H1 (cell line): ENCODE results near the gene FBN2. TPM values are rescaled to one million over a fixed set of nuclear protein-coding genes. Genes with fewer than 3 reads are reported as not detected.

ENCODE experiments used
- CTCF ChIA-PET: fragments of 300-600 bp; sonication (Branson Sonifier 250); formaldehyde crosslinking; loops from one replicate; lab custom pipeline; 2021; ENCODE audit not compliant: partially characterized antibody; lab: Charles Lee
- POLR2A ChIA-PET: fragments of 300-600 bp; sonication (Branson Sonifier 250); formaldehyde crosslinking; loops from one replicate; lab custom pipeline; 2021; ENCODE audit warnings: inconsistent platforms; ENCODE audit not compliant: partially characterized antibody; lab: Charles Lee
- DNase-seq, 2 experiments: peaks; one replicate each; pipeline versions ENCODE4 v3.0.0 to v3.0.0-alpha.2; 2010 to 2022; ENCODE audit warnings: low spot score in 2 of 2, low read depth in 1 of 2, mixed read lengths in 1 of 2
- FAIRE-seq: peaks from 2 replicates; lab custom pipeline; 2011; peaks lifted over from hg19 to GRCh38; lab: Jason Lieb, UNC
- H2AFZ ChIP-seq: 2 replicates; pipeline ENCODE4 v1.8.1; 2012; ENCODE audit warnings: low read length, inconsistent platforms
- H2AK5ac ChIP-seq: 2 replicates; pipeline ENCODE4 v1.6.1; 2013; ENCODE audit warnings: low read depth, low read length
- H2BK120ac ChIP-seq: replicated peaks from 2 replicates; pipeline ENCODE3; 2013; ENCODE audit warnings: low read depth, low read length, inconsistent platforms
- H2BK12ac ChIP-seq: 2 replicates; pipeline ENCODE4 v1.6.1; 2013; ENCODE audit warnings: low read depth, low read length
- H2BK15ac ChIP-seq: 2 replicates; pipeline ENCODE4 v1.6.1; 2013; ENCODE audit warnings: low read length
- H2BK20ac ChIP-seq: 2 replicates; pipeline ENCODE4 v1.6.1; 2013; ENCODE audit warnings: low read length
- H2BK5ac ChIP-seq: 2 replicates; pipeline ENCODE4 v1.6.1; 2013; ENCODE audit warnings: low read depth, low read length
- H3K14ac ChIP-seq: 2 replicates; pipeline ENCODE4 v1.6.1; 2013; ENCODE audit warnings: inconsistent platforms; ENCODE audit not compliant: insufficient read length
- H3K18ac ChIP-seq: 2 replicates; pipeline ENCODE4 v1.6.1; 2013; ENCODE audit warnings: low read length; ENCODE audit errors: extremely low read depth
- H3K23ac ChIP-seq: 2 replicates; pipeline ENCODE4 v1.6.1; 2013; ENCODE audit warnings: inconsistent platforms; ENCODE audit not compliant: insufficient read length
- H3K23me2 ChIP-seq: 2 replicates; pipeline ENCODE4 v1.6.1; 2013; ENCODE audit warnings: low read depth, low read length
- H3K27ac ChIP-seq: 2 replicates; pipeline ENCODE4 v1.6.1; 2011; ENCODE audit warnings: low read depth, low read length, inconsistent platforms
- H3K27me3 ChIP-seq, 4 experiments: replicated peaks in 1 of 4; 1 replicate in 1 of 4; 2 replicates in 3 of 4; pipeline versions ENCODE4 v1.6.1 to v1.8.1; 2011 to 2013; ENCODE audit warnings: low read length in 3 of 4, mild to moderate bottlenecking in 3 of 4, inconsistent platforms in 2 of 4, mixed read lengths in 2 of 4, moderate library complexity in 1 of 4; ENCODE audit not compliant: control insufficient read depth in 3 of 4, insufficient read depth in 3 of 4; ENCODE audit errors: extremely low read depth in 1 of 4
- H3K36me3 ChIP-seq, 4 experiments: 2 replicates each; pipeline versions ENCODE4 v1.6.1 to v1.8.1; 2011 to 2013; ENCODE audit warnings: mild to moderate bottlenecking in 4 of 4, low read length in 3 of 4, moderate library complexity in 2 of 4, control low read depth in 1 of 4, inconsistent platforms in 1 of 4; ENCODE audit not compliant: insufficient read depth in 4 of 4, control insufficient read depth in 2 of 4
- H3K4ac ChIP-seq: replicated peaks from 2 replicates; pipeline ENCODE3; 2013; ENCODE audit warnings: low read length, low read depth, mixed read lengths, inconsistent platforms; ENCODE audit not compliant: insufficient read length
- H3K4me1 ChIP-seq, 4 experiments: replicated peaks in 1 of 4; 1 replicate in 1 of 4; 2 replicates in 3 of 4; pipeline versions ENCODE4 v1.6.1 to v1.8.1; 2011 to 2013; ENCODE audit warnings: low read length in 3 of 4, inconsistent platforms in 2 of 4, mixed read lengths in 1 of 4; ENCODE audit not compliant: insufficient read depth in 4 of 4, control insufficient read depth in 3 of 4
- H3K4me2 ChIP-seq, 2 experiments: 2 replicates each; pipeline versions ENCODE4 v1.6.1 to v1.8.1; 2011 to 2013; ENCODE audit warnings: low read depth in 2 of 2, low read length in 2 of 2, control low read depth in 1 of 2, inconsistent platforms in 1 of 2, mild to moderate bottlenecking in 1 of 2; ENCODE audit not compliant: insufficient read depth in 1 of 2
- H3K4me3 ChIP-seq, 4 experiments: fragments of 200-600, 300-600 bp in 1 of 4; sonication (generic), shearing (Covaris generic), sonication (Bioruptor Twin) in 1 of 4; 2 replicates each; pipeline versions ENCODE4 v1.5.1 to v1.8.1; 2011 to 2016; ENCODE audit warnings: low read length in 4 of 4, low read depth in 3 of 4, control low read depth in 2 of 4, inconsistent platforms in 2 of 4, mild to moderate bottlenecking in 2 of 4, mixed read lengths in 1 of 4, moderate library complexity in 1 of 4; ENCODE audit not compliant: insufficient read depth in 2 of 4; ENCODE audit errors: extremely low read depth in 1 of 4
- H3K56ac ChIP-seq: replicated peaks from 2 replicates; pipeline ENCODE3; 2013; ENCODE audit warnings: low read depth, mild to moderate bottlenecking, mixed read lengths, low read length, inconsistent platforms; ENCODE audit not compliant: insufficient read length
- H3K79me1 ChIP-seq: 2 replicates; pipeline ENCODE4 v1.6.1; 2013; ENCODE audit warnings: low read depth, low read length, control low read depth
- H3K79me2 ChIP-seq, 2 experiments: 2 replicates each; pipeline versions ENCODE4 v1.6.1 to v1.8.1; 2012 to 2013; ENCODE audit warnings: low read length in 2 of 2, mild to moderate bottlenecking in 2 of 2, inconsistent platforms in 1 of 2; ENCODE audit not compliant: insufficient read depth in 2 of 2, control insufficient read depth in 1 of 2
- H3K9ac ChIP-seq, 4 experiments: replicated peaks in 1 of 4; 1 replicate in 1 of 4; 2 replicates in 3 of 4; pipeline versions ENCODE4 v1.6.1 to v1.8.1; 2011 to 2013; ENCODE audit warnings: low read depth in 3 of 4, low read length in 3 of 4, control low read depth in 2 of 4, mild to moderate bottlenecking in 2 of 4, moderate library complexity in 2 of 4, inconsistent platforms in 1 of 4; ENCODE audit errors: extremely low read depth in 1 of 4
- H3K9me3 ChIP-seq, 2 experiments: 2 replicates each; pipeline versions ENCODE4 v1.6.1 to v1.8.1; 2012 to 2013; ENCODE audit warnings: mild to moderate bottlenecking in 2 of 2, moderate library complexity in 2 of 2, control low read depth in 1 of 2, inconsistent platforms in 1 of 2, low read depth in 1 of 2, low read length in 1 of 2, mixed read lengths in 1 of 2; ENCODE audit not compliant: insufficient read depth in 2 of 2
- H4K20me1 ChIP-seq, 2 experiments: replicated peaks in 1 of 2; 2 replicates each; pipeline versions ENCODE3 to v1.8.1; 2011 to 2013; ENCODE audit warnings: inconsistent platforms in 2 of 2, low read length in 2 of 2, mild to moderate bottlenecking in 1 of 2; ENCODE audit not compliant: insufficient read depth in 2 of 2, control insufficient read depth in 1 of 2
- H4K5ac ChIP-seq: 2 replicates; pipeline ENCODE4 v1.6.1; 2013; ENCODE audit warnings: low read length, low read depth, mixed read lengths, inconsistent platforms; ENCODE audit not compliant: insufficient read length
- H4K8ac ChIP-seq: 2 replicates; pipeline ENCODE4 v1.8.0; 2013; ENCODE audit warnings: mild to moderate bottlenecking, moderate library complexity, low read length, inconsistent platforms; ENCODE audit not compliant: insufficient read depth; ENCODE audit errors: extremely low read depth
- H4K91ac ChIP-seq: replicated peaks from 2 replicates; pipeline ENCODE3; 2013; ENCODE audit warnings: low read length, mixed read lengths, inconsistent platforms; ENCODE audit not compliant: insufficient read length
- TBP ChIP-seq: IDR thresholded peaks from 2 replicates; pipeline ENCODE4 v1.6.1; 2011; ENCODE audit warnings: low read depth, low read length, improper control_type of control experiment
- WGBS, 2 experiments: shearing (Covaris generic) in 1 of 2; methylation state at CpG; one replicate each; pipeline versions ENCODE4 v1.1.6 to v1.1.7; 2013 to 2015; ENCODE audit warnings: low lambda C conversion rate in 2 of 2, mixed read lengths in 2 of 2, inconsistent platforms in 1 of 2, low coverage in 1 of 2, missing lambda C conversion rate in 1 of 2; ENCODE audit not compliant: insufficient replicate concordance in 2 of 2, insufficient coverage in 1 of 2, insufficient read length in 1 of 2; ENCODE audit errors: extremely low coverage in 1 of 2, missing lambda C conversion rate in 1 of 2; 5-methylcytosine and 5-hydroxymethylcytosine counted together
- polyA plus RNA-seq, 7 experiments: library from polyadenylated mRNA; depleted of rRNA in 3 of 7; stranded (reverse) in 5 of 7; unstranded in 2 of 7; fragments of >200 nt in 5 of 7; fragments of 200-250 nt in 2 of 7; gene quantifications; 1 replicate in 5 of 7; 2 replicates in 1 of 7; 4 replicates in 1 of 7; pipeline versions ENCODE4 v1.2.1 to v1.2.3, GENCODE V29; 2011 to 2013; ENCODE audit warnings: missing spikeins in 2 of 7, mixed read lengths in 2 of 7
- total RNA-seq: library from RNA; stranded (reverse); fragmentation: NEBNext Ultra II Directional; extraction: Animal tissue kit (Norgen Biotek cat#: 25700); gene quantifications from 2 replicates; pipeline ENCODE4 v1.2.1, GENCODE V29; 2021

FBN2 gene
- total and polyA plus RNA-seq, 2 of the 8 experiments (the other 6 are each of a cell fraction or from before 2014, with no cell fraction given) = 14.1 to 16.3 TPM

DNA sequence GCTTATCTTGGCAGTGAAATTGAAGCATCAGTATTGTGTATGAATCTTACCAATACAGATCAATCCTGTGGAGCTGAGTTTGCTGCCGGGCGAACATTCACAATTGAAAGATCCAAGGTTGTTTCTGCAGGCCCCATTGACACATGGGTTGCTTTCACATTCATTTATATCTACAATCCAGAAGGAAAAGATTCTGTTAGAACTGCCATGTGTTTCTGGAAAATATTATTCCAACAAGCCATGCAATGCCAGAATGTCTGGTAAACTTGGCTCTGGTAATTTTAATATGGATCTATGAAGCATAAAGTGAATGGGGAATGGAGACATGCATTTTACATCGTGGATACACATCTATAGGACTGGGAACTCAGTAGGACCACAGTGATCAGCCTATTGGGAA is 180.8 kb downstream of the FBN2 start:
- Histone ChIP-seq H3K27ac (no peak overlapping the region), H4K8ac (no peak overlapping the region), H3K23me2 (no peaks in the 10 kb centered on the region), H3K18ac (no peak overlapping the region), H2AK5ac (no peak overlapping the region), H3K4me2 (no peak overlapping the region), H3K9ac (no peak overlapping the region), H4K91ac (no peak overlapping the region), H3K36me3 (peaks cover 0 to 2% (median 0%) of the 10 kb centered on the region in 4 experiments; a peak in 3 of 8 replicates), H4K5ac (no peak overlapping the region), H3K23ac (no peak overlapping the region), H2BK120ac (no peak overlapping the region), H3K56ac (no peak overlapping the region), H2BK5ac (no peak overlapping the region), H2BK15ac (no peak overlapping the region), H3K79me2 (no peaks in the 10 kb centered on the region), H3K79me1 (no peaks in the 10 kb centered on the region)
- CTCF ChIA-PET = interaction anchor here (0.9 kb wide), 1 partner anchor 318 kb away, joined by 3 read pairs; no protein-coding TSS in a partner anchor
- WGBS, 2 experiments = 91% methylated on average over 3 of the region's 3 CpGs; no CpG with 5 or more reads in 1 of the 2 experiments
- TF ChIP-seq TBP = no peak
- TF ChIP-seq, all 59 proteins: peak for 0
- H4K20me1 ChIP-seq = no peaks in the 10 kb centered on the region
- H3K4me3 ChIP-seq = no peak overlapping the region
- FAIRE-seq (no peak), DNase-seq (no peak)
- no peaks in the 10 kb centered on the region for H3K9me3 ChIP-seq
- no peaks in the 10 kb centered on the region for H3K27me3 ChIP-seq
- no peak overlapping the region for H3K14ac ChIP-seq
- no peak overlapping the region for H2AFZ ChIP-seq
- H3K4me1 ChIP-seq = peaks cover 0 to 4% (median 0%) of the 10 kb centered on the region in 4 experiments; a peak in 1 of 7 replicates
- no peak overlapping the region for H2BK12ac ChIP-seq
- POLR2A ChIA-PET = no interaction called here
- no peak overlapping the region for H2BK20ac ChIP-seq
- H3K4ac ChIP-seq = no peak overlapping the region
